Mesendoderm (in vitro differentiated cells): ENCODE results near the gene PCK2.

Experiments
- DNase-seq: peaks from one replicate; pipeline ENCODE4 v3.0.0; 2013
- H2AK5ac ChIP-seq: 2 replicates; pipeline ENCODE4 v1.6.1; 2013; ENCODE audit warnings: low read length, inconsistent platforms
- H2BK120ac ChIP-seq: 2 replicates; pipeline ENCODE4 v1.6.1; 2013; ENCODE audit warnings: low read depth, mild to moderate bottlenecking, low read length, moderate library complexity, mixed read lengths
- H2BK15ac ChIP-seq: replicated peaks from 2 replicates; pipeline ENCODE4 v1.6.1; 2013; ENCODE audit warnings: low read depth, mild to moderate bottlenecking, moderate library complexity
- H2BK5ac ChIP-seq: 2 replicates; pipeline ENCODE4 v1.6.1; 2013; ENCODE audit warnings: low read length, inconsistent platforms
- H3K18ac ChIP-seq: 2 replicates; pipeline ENCODE4 v1.6.1; 2013; ENCODE audit warnings: mild to moderate bottlenecking, low read length, mixed read lengths
- H3K23ac ChIP-seq: one replicate; pipeline ENCODE4 v1.6.1; 2013; ENCODE audit warnings: low read length
- H3K27ac ChIP-seq: 2 replicates; pipeline ENCODE4 v1.5.1; 2013; ENCODE audit warnings: low read depth, mild to moderate bottlenecking, inconsistent platforms, low read length, moderate library complexity
- H3K27me3 ChIP-seq: 2 replicates; pipeline ENCODE4 v1.6.1; 2013; ENCODE audit warnings: low read length, control low read depth, mild to moderate bottlenecking, inconsistent platforms; ENCODE audit not compliant: insufficient read depth, poor library complexity
- H3K36me3 ChIP-seq: 2 replicates; pipeline ENCODE4 v1.6.1; 2013; ENCODE audit warnings: low read length, inconsistent platforms; ENCODE audit not compliant: control insufficient read depth, insufficient read depth
- H3K4ac ChIP-seq: one replicate; pipeline ENCODE4 v1.6.1; 2013; ENCODE audit warnings: low read depth, mild to moderate bottlenecking, low read length, moderate library complexity
- H3K4me1 ChIP-seq: 2 replicates; pipeline ENCODE4 v1.6.1; 2013; ENCODE audit warnings: low read depth, low read length, inconsistent platforms; ENCODE audit not compliant: control insufficient read depth
- H3K4me2 ChIP-seq: 2 replicates; pipeline ENCODE4 v1.6.1; 2013; ENCODE audit warnings: low read length
- H3K4me3 ChIP-seq: 2 replicates; pipeline ENCODE4 v1.5.1; 2013; ENCODE audit warnings: mild to moderate bottlenecking, low read length
- H3K56ac ChIP-seq: one replicate; pipeline ENCODE4 v1.6.1; 2013; ENCODE audit warnings: low read length
- H3K79me1 ChIP-seq: 2 replicates; pipeline ENCODE4 v1.6.1; 2013; ENCODE audit warnings: low read length, inconsistent platforms
- H3K79me2 ChIP-seq: 2 replicates; pipeline ENCODE4 v1.6.1; 2013; ENCODE audit warnings: mild to moderate bottlenecking, low read length; ENCODE audit not compliant: control insufficient read depth, insufficient read depth
- H3K9ac ChIP-seq: 2 replicates; pipeline ENCODE4 v1.6.1; 2013; ENCODE audit warnings: low read length, inconsistent platforms
- H4K5ac ChIP-seq: one replicate; pipeline ENCODE4 v1.6.1; 2013; ENCODE audit warnings: low read length
- H4K8ac ChIP-seq: one replicate; pipeline ENCODE4 v1.6.1; 2013; ENCODE audit warnings: low read depth, mild to moderate bottlenecking, control low read depth, low read length, moderate library complexity
- WGBS: extraction: QIAGEN DNeasy Blood & Tissue Kit; methylation state at CpG from one replicate; pipeline ENCODE4 v1.1.7; 2013; ENCODE audit warnings: low lambda C conversion rate, missing lambda C conversion rate; ENCODE audit not compliant: insufficient coverage; ENCODE audit errors: extremely low coverage; 5-methylcytosine and 5-hydroxymethylcytosine counted together

Gene PCK2

GRCh38 chr14:24068711-24069410 lies 25.2 kb upstream of the PCK2 start:
- H3K9ac ChIP-seq = no peak overlapping the region

GRCh38 chr14:24069411-24069735 lies 24.7 kb upstream of the PCK2 start:
- Histone ChIP-seq H4K8ac (no peak overlapping the region), H2AK5ac (no peak overlapping the region), H3K4me1 (no peaks in the 10 kb centered on the region), H3K36me3 (no peaks in the 10 kb centered on the region), H3K4ac (no peak overlapping the region), H3K23ac (no peak overlapping the region), H3K79me2 (no peaks in the 10 kb centered on the region), H3K9ac (no peak overlapping the region), H2BK15ac (no peak overlapping the region), H3K56ac (no peak overlapping the region), H2BK120ac (no peak overlapping the region), H3K4me3 (no peak overlapping the region), H3K79me1 (no peaks in the 10 kb centered on the region), H3K27ac (no peak overlapping the region), H3K18ac (no peak overlapping the region), H2BK5ac (no peak overlapping the region), H3K4me2 (no peak overlapping the region), H4K5ac (no peak overlapping the region), H3K27me3 (no peaks in the 10 kb centered on the region)
- no peak for DNase-seq
- WGBS = no CpG with 5 or more reads among the region's 6 CpGs

More at GRCh38 chr14:24068711-24069410, 25.2 kb upstream of the PCK2 start:
- no peaks in the 10 kb centered on the region for H3K36me3 ChIP-seq
- no peak overlapping the region for H3K4me2 ChIP-seq
- H4K8ac ChIP-seq = no peak overlapping the region
- H2BK15ac ChIP-seq = no peak overlapping the region
- no peak overlapping the region for H2AK5ac ChIP-seq
- H3K4me3 ChIP-seq = no peak overlapping the region
- H3K27me3 ChIP-seq = no peaks in the 10 kb centered on the region
- H4K5ac ChIP-seq = no peak overlapping the region
- H2BK5ac ChIP-seq = no peak overlapping the region
- H3K27ac ChIP-seq = no peak overlapping the region
- H3K18ac ChIP-seq = no peak overlapping the region
- no peak overlapping the region for H3K4ac ChIP-seq
- DNase-seq = no peak
- no peaks in the 10 kb centered on the region for H3K79me1 ChIP-seq
- no peak overlapping the region for H2BK120ac ChIP-seq
- WGBS = no CpG with 5 or more reads among the region's 10 CpGs
- H3K4me1 ChIP-seq = no peaks in the 10 kb centered on the region
- H3K79me2 ChIP-seq = no peaks in the 10 kb centered on the region
- H3K23ac ChIP-seq = no peak overlapping the region
- H3K56ac ChIP-seq = no peak overlapping the region

GRCh38 chr14:24070285-24071143 lies 23.6 kb upstream of the PCK2 start:
- H3K27ac ChIP-seq = no peak overlapping the region
- no peak overlapping the region for H2BK15ac ChIP-seq
- no peak overlapping the region for H2AK5ac ChIP-seq
- no peak overlapping the region for H3K56ac ChIP-seq
- H4K5ac ChIP-seq = no peak overlapping the region
- no peak overlapping the region for H2BK120ac ChIP-seq
- no peak overlapping the region for H3K4me3 ChIP-seq
- H4K8ac ChIP-seq = no peak overlapping the region
- no peaks in the 10 kb centered on the region for H3K27me3 ChIP-seq
- no peaks in the 10 kb centered on the region for H3K79me2 ChIP-seq
- no peaks in the 10 kb centered on the region for H3K4me1 ChIP-seq
- no peak overlapping the region for H3K4me2 ChIP-seq
- no peak overlapping the region for H3K23ac ChIP-seq
- no peaks in the 10 kb centered on the region for H3K79me1 ChIP-seq
- H3K9ac ChIP-seq = no peak overlapping the region
- H2BK5ac ChIP-seq = no peak overlapping the region
- no CpG with 5 or more reads among the region's 10 CpGs for WGBS
- H3K4ac ChIP-seq = no peak overlapping the region
- H3K18ac ChIP-seq = no peak overlapping the region
- no peaks in the 10 kb centered on the region for H3K36me3 ChIP-seq
- no peak for DNase-seq

GRCh38 chr14:24071144-24071697 lies 22.9 kb upstream of the PCK2 start, which contains the start of gene CPNE6:
Gene CPNE6 (plus strand): TSS chr14:24071562. CDS start chr14:24072937, 1,375 bp downstream.
- H3K27me3 ChIP-seq = no peaks in the 10 kb centered on the region
- H3K36me3 ChIP-seq = no peaks in the 10 kb centered on the region
- no peaks in the 10 kb centered on the region for H3K79me1 ChIP-seq
- no peak within 1 kb of the TSS for H2BK5ac ChIP-seq
- no peak within 1 kb of the TSS for H3K4ac ChIP-seq
- H3K79me2 ChIP-seq = no peaks in the 10 kb centered on the region
- no peaks in the 10 kb centered on the region for H3K4me1 ChIP-seq
- no peak within 1 kb of the TSS for H3K4me2 ChIP-seq
- H3K9ac ChIP-seq = no peak within 1 kb of the TSS
- H4K5ac ChIP-seq = no peak within 1 kb of the TSS
- H2BK120ac ChIP-seq = no peak within 1 kb of the TSS
- H3K56ac ChIP-seq = no peak within 1 kb of the TSS
- no peak within 1 kb of the TSS for H4K8ac ChIP-seq
- WGBS = no CpG with 5 or more reads among the region's 19 CpGs
- H3K18ac ChIP-seq = no peak within 1 kb of the TSS
- H3K23ac ChIP-seq = no peak within 1 kb of the TSS
- H3K27ac ChIP-seq = no peak within 1 kb of the TSS
- no peak for DNase-seq
- H2AK5ac ChIP-seq = no peak within 1 kb of the TSS
- no peak within 1 kb of the TSS for H2BK15ac ChIP-seq
- H3K4me3 ChIP-seq = no peak within 1 kb of the TSS

DNA sequence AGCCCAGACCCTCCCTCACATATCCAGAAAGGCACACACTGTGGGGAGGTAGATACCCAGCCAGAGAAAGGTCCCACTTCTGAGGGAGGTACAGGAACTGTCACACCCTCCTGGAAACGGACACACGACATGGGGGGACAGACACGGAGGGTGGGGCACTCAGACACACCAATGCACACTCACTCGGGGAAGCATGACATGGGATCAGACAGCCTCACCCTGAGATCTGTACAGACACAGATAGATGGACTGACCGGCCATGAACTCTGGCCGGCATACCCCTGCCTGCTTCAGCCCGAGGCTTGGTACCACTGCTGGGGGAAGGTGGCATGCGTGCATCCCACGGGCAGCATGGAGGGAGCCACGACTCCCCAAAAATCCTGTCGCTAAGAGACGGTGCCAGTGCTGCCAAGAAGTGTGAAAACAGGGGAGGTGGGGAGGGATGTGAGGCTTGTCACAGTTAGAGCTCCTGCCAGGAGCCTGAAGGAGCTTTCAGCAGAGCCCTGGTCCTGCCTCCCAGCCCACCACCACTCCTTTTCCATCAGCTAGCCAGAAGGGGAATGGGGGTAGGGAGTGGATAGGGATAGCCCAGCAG lies 22.2 kb upstream of the PCK2 start:
- no peaks in the 10 kb centered on the region for H3K79me2 ChIP-seq
- H2BK120ac ChIP-seq = no peak overlapping the region
- no peak overlapping the region for H2BK15ac ChIP-seq
- WGBS = no CpG with 5 or more reads among the region's 12 CpGs
- H3K9ac ChIP-seq = no peak overlapping the region
- no peak overlapping the region for H3K56ac ChIP-seq
- H3K4me1 ChIP-seq = no peaks in the 10 kb centered on the region
- no peak overlapping the region for H4K5ac ChIP-seq
- no peak for DNase-seq
- H2AK5ac ChIP-seq = no peak overlapping the region
- no peak overlapping the region for H3K4ac ChIP-seq
- no peak overlapping the region for H3K4me3 ChIP-seq
- no peaks in the 10 kb centered on the region for H3K36me3 ChIP-seq
- no peak overlapping the region for H3K23ac ChIP-seq
- no peaks in the 10 kb centered on the region for H3K79me1 ChIP-seq
- no peak overlapping the region for H3K18ac ChIP-seq
- H3K4me2 ChIP-seq = no peak overlapping the region
- H2BK5ac ChIP-seq = no peak overlapping the region
- no peak overlapping the region for H3K27ac ChIP-seq
- no peak overlapping the region for H4K8ac ChIP-seq
- H3K27me3 ChIP-seq = no peaks in the 10 kb centered on the region
